C4-2B (cell line): ENCODE results near the gene FBXL4.

ENCODE experiments used
- ZFX ChIP-seq: fragments of 450-650 bp; IDR thresholded peaks from 2 replicates; pipeline ENCODE4 v1.6.1; 2017
- TF ChIP-seq, protein P1 (sequence below): fragments of 450-650 bp; conservative IDR thresholded peaks from 2 replicates; pipeline ENCODE4 v1.5.1; 2017; ENCODE audit warnings: mild to moderate bottlenecking

DNA sequence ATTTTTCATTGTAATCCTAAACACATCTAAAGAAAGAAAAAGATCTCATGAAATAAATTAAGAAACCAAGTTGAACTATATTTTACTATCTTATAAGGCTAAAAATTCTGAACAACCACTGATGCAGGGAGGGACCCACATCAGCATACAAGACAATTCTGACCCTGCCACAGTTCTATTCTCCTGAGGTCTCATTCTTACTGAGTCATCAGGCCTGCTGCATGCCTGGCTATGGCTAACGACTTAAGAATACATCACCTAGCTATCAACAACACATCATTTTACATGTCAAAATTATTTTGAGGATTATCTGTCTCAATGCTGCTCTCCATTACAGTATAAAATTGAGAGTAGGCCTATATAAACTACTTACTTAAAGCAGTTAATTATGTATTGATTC lies 52.9 kb downstream of the FBXL4 start:
- TF ChIP-seq, protein P1, sequence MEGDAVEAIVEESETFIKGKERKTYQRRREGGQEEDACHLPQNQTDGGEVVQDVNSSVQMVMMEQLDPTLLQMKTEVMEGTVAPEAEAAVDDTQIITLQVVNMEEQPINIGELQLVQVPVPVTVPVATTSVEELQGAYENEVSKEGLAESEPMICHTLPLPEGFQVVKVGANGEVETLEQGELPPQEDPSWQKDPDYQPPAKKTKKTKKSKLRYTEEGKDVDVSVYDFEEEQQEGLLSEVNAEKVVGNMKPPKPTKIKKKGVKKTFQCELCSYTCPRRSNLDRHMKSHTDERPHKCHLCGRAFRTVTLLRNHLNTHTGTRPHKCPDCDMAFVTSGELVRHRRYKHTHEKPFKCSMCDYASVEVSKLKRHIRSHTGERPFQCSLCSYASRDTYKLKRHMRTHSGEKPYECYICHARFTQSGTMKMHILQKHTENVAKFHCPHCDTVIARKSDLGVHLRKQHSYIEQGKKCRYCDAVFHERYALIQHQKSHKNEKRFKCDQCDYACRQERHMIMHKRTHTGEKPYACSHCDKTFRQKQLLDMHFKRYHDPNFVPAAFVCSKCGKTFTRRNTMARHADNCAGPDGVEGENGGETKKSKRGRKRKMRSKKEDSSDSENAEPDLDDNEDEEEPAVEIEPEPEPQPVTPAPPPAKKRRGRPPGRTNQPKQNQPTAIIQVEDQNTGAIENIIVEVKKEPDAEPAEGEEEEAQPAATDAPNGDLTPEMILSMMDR, result no peak
- TF ChIP-seq ZFX, result no peak
